ENCODE data around the gene EGFL7.

- TF ChIP-seq, protein P1, sequence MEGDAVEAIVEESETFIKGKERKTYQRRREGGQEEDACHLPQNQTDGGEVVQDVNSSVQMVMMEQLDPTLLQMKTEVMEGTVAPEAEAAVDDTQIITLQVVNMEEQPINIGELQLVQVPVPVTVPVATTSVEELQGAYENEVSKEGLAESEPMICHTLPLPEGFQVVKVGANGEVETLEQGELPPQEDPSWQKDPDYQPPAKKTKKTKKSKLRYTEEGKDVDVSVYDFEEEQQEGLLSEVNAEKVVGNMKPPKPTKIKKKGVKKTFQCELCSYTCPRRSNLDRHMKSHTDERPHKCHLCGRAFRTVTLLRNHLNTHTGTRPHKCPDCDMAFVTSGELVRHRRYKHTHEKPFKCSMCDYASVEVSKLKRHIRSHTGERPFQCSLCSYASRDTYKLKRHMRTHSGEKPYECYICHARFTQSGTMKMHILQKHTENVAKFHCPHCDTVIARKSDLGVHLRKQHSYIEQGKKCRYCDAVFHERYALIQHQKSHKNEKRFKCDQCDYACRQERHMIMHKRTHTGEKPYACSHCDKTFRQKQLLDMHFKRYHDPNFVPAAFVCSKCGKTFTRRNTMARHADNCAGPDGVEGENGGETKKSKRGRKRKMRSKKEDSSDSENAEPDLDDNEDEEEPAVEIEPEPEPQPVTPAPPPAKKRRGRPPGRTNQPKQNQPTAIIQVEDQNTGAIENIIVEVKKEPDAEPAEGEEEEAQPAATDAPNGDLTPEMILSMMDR (IDR thresholded peaks at IDR 0.05) = no peak
- no peak for TF ChIP-seq POLR2A (IDR thresholded peaks at IDR 0.05)
These were observed 29.7 kb downstream of the EGFL7 start for GRCh38 chr9:136692185-136693134.
